ENCODE results near the gene IFT81. TPM values are rescaled to one million over a fixed set of nuclear protein-coding genes. Genes with fewer than 3 reads are reported as not detected.

Gene IFT81
- total and polyA plus RNA-seq, 2 of the 13 experiments (the other 11 are each of a cell fraction or from before 2014, with no cell fraction given) = 4.2 to 13.0 TPM

GRCh38 chr12:110079477-110080400, 44.4 kb upstream of the IFT81 start (continued):
- TF ChIP-seq BCLAF1 (IDR thresholded peaks at IDR 0.05) = no peak
- TF ChIP-seq ZNF101 (CRISPR knock-in tag; IDR thresholded peaks at IDR 0.05; ENCODE audit: borderline replicate concordance, low read depth) = peak; percentile 79; the same call in 1 of the 2 replicates
- no peak for TF ChIP-seq ZNF773 (CRISPR knock-in tag; IDR thresholded peaks at IDR 0.05; ENCODE audit: borderline replicate concordance)
- TF ChIP-seq KDM6A (CRISPR knock-in tag; IDR thresholded peaks at IDR 0.05; ENCODE audit: low read depth) = peak; percentile 57; the same call in 1 of the 2 replicates
- peak; percentile 87 for TF ChIP-seq TGIF2 (CRISPR knock-in tag; IDR thresholded peaks at IDR 0.05)
- no peak for TF ChIP-seq CEBPG (CRISPR knock-in tag; IDR thresholded peaks at IDR 0.05)
- 0 out of 2 replicates have a peak, but pooled peaks have one; percentile 53 for TF ChIP-seq IRF1 (CRISPR knock-in tag; IDR thresholded peaks at IDR 0.05; ENCODE audit: low read depth)
- no peak for TF ChIP-seq JUND (CRISPR knock-in tag; IDR thresholded peaks at IDR 0.05)
- TF ChIP-seq BATF2 (CRISPR knock-in tag; IDR thresholded peaks at IDR 0.05) = no peak
- TF ChIP-seq ZNF318 (CRISPR knock-in tag; IDR thresholded peaks at IDR 0.05) = no peak
- TF ChIP-seq ZNF432 (CRISPR knock-in tag; IDR thresholded peaks at IDR 0.05; ENCODE audit: borderline replicate concordance) = no peak
- TF ChIP-seq SIN3B (IDR thresholded peaks at IDR 0.05; ENCODE audit: low read length) = 0 out of 2 replicates have a peak, but pooled peaks have one; percentile 12
- TF ChIP-seq NONO (IDR thresholded peaks at IDR 0.05) = no peak
- no peak; the same call in 1 of the 2 replicates for TF ChIP-seq NONO (CRISPR knock-in tag; conservative IDR thresholded peaks at IDR 0.05)

All from HepG2 (cell line).